ENCODE data around the gene SMNDC1.
"Not testable (repeated sequence)": the region's sequence is repeated elsewhere in the genome, so short reads cannot be mapped to it uniquely, and the experiment has no call there.

SMNDC1 gene

GRCh38 chr10:110278562-110279406 lies 25.9 kb downstream of the SMNDC1 start:
- no peak for DNase-seq

- DNase-seq, result no peak
Observed at GRCh38 chr10:110277591-110277990, 27.1 kb downstream of the SMNDC1 start.

- DNase-seq, result no peak
Observed at GRCh38 chr10:110276603-110277002, 28.1 kb downstream of the SMNDC1 start.

DNA sequence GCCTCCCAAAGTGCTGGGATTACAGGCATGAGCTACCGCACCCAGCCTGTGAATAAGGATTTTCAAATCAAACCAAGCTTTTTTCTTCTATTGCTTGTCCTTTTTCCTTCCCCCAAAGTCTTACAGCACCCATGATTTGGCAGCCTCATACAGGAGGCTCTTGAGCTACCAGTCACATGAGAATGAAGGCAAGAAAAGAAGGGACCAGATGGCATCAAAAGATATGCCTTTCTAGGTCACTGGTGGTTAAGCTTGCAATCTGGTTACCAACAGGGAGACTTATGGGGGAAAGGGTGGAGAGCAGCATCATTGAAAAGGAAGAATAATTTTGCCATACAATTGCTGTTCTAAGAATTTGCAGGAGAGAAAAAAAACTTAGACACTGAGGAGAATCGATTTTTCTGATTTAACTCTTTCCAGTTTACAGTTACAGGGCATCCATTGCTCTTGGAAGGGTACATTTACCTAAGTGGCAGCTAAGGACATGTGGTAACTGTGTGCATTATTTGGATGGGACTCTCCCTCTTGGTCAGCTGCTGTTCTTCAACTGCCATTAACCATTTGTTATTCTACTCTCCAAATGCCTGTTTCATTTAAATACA lies 29.5 kb downstream of the SMNDC1 start:
- peak; percentile 69 for DNase-seq

DNA sequence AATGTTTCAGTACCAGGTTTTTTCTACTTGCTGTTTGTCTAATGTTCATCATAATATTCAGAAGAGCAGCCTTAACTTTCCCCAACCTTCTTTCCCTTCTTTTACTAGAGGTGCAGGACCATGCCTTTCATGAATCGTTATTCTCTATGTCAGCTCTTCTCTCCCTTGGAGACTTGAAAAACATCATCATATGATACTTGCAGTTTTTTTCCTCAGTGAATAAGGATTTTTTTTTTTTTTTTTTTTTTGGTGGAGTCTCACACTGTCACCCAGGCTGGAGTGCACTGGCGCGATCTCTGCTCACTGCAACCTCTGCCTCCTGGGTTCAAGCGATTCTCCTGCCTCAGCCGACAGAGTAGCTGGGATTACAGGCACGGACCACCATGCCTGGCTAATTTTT lies 30.1 kb downstream of the SMNDC1 start:
- DNase-seq, result no peak

- no peak for DNase-seq
Observed at GRCh38 chr10:110274072-110274627, 30.6 kb downstream of the SMNDC1 start.

DNA sequence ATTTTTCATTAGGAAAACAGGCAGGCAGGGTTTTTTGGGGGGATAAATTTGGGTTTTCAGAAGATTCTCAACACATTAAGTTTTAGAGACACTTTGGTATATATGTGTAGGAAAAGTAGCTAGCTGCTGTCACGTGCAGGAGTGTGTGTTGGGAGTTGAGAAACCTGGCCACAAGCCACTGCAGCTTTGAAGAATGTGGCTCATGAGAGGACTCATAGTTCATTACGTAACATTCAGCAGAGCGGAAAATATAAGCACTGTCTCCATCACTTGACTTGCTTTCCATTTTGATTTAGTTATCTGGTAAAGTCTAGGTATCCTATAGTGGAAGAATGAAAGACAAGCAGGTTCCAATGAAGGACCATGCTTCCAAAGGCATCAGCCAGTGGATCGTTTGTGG lies 31.2 kb downstream of the SMNDC1 start:
- DNase-seq, result no peak

- DNase-seq, result not testable (repeated sequence)
Observed at GRCh38 chr10:110272995-110273394, 31.7 kb downstream of the SMNDC1 start.

DNA sequence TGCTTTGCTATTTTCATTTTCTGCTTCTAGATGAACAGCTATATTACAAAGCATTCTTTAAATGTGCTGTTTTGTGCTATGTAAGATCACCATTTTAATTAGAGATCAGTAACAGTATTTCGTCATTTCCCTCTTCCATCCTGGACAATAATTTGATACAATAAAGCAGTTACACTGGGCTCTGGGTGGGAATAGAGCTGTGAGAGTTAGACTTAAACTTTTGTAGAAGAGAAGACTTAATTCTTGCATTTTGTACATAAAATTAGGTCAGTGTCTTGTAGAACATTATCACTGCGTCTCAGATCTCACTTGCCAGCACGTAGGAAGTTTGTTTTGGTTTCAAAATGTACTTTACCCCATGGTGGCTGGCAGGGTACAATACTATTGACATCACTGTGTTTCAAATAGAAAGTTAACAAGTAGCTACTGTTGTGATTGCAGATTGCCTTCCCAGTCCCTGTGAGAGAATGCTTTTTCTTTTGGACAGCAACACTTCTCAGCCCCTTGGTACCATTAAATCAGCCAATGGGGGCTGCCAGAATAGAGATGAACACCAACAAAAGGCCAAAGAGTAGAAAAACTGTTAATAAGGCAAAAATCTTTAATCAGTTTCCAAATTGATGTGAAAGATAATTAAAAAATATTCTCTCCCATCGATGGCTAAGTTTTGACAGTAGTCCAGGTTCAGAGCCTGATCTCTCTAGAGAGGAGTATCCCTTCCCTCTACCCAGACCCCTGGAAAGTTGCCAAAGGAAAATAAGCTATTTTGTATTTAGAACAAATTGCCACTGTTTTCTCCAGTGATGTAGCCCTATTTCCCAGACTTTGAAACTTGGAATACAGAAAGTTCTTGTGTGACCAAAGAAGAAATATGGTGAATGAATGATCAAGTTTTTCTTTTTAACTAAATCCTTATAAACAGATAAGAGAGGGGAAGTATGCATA lies 35.1 kb downstream of the SMNDC1 start:
- no peak for DNase-seq

- DNase-seq, result no peak
Observed at GRCh38 chr10:110268971-110269370, 35.7 kb downstream of the SMNDC1 start.

- no peak for DNase-seq
Observed at GRCh38 chr10:110268442-110268841, 36.3 kb downstream of the SMNDC1 start.

- no peak for DNase-seq
Observed at GRCh38 chr10:110267276-110267675, 37.4 kb downstream of the SMNDC1 start.

DNA sequence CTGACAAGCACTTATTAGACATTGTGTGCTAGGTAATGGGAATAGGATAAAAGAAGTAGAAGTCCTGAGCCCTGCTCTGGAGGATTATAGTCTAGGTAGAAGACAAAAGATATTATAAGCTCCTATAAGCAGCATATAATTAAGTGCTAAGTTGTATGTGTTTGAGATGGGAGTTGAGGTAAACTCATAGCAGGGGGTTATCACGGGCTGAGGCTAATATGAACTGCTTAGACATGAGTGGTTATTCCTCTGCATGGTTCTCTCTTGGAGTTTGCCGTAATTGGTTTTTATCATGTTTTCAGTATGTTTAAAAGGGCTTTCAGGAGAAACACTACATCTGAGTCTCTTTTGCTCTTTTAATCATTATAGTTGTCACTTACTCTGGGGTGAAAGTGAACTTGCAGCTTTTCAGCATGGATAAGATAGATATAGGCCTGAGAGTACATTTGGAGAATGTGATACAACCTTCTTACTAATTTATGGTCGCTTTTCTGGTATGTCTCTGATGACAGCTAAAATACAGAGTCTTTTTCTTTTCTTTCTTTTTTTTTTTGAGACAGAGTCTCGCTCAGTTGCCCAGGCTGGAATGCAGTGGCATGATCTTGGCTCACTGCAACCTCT lies 39.0 kb downstream of the SMNDC1 start:
- DNase-seq, result no peak

DNA sequence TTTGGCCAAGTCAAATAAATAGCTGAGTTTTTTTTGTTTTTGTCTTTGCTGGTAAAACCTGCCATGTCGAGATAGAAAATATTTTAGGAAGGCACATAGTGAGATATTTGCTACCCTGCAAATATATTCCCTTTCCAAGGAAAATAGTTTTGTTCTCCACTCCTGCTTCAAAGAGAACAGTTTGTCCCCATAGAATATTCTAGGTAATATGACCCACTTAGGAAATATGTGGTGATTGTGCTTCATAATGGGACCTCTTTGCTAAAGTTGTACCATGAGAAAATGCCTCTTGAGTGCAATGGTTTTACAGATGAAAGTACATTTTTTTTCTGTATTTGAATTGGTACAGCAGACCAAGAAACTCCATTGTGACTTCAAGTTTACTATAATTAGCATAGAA lies 41.6 kb downstream of the SMNDC1 start:
- DNase-seq, result no peak

DNA sequence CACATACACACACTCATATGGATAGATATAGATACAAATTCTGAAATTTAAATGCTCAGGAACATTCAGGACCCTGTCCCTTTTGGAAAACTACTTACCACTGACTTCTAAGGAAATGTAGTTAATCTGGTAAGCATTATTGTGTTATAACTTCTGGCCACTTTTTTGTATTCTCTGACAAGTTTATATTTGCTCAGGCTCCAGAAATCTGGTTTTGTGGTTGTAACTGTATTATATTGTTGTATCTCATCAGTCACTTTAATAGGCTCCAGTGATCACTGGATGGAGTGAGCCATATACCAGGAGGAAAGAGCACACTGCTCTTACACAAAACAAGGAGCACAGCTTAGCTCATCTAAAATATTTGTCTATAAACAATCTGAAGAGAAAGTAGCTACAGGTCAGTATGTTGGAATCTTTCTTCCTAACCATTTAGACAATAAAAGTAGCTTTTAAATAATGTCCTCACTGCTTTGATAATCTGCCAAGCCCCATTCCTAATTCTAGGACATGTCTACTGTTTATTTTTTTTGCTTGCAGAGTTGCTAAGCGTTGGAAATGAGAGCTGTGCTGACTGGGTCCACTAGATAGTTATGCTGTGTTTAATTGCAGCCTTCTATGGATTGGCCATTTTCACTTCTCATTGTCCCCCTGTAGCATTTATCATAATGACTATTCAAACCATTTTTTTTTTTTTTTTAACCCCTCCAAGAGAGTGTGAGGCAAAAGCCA lies 43.8 kb downstream of the SMNDC1 start:
- DNase-seq, result no peak

DNA sequence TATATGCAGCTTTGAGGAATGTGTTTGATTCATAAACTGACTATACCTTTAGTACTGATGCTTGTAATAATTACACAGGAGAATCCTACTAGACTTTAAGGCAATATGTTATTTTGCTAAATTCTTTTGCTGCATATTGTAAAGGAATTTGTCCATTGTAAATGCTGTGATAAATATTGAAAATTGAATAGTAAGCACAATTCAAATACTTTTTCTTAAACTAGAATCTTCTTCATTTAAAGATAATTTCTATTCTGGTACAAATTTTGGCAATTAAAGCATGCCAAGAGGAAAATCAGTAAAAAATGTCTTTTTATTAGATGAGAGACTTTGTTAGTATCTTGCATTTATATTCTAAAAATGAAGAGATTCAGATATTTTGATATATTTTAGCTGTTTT lies 45.4 kb downstream of the SMNDC1 start:
- DNase-seq, result no peak

- no peak for DNase-seq
Observed at GRCh38 chr10:110258542-110258941, 46.2 kb downstream of the SMNDC1 start.

DNA sequence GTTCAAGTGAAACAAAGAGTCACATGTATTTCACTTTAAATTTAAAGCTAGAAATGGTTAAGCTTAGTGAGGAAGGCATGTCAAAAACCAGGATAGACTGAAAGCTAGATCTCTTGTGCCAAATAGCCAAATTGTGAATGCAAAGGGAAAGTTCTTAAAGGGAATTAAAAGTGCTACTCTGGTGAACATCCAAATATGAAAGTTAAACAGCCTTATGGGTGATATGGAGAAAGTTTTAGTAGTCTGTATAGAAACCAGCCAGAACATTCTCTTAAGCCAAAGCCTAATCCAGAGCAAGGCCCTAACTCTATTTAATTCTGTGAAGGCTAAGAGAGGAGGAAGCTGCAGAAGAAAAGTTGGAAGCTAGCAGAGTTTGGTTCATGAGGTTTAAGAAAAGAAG lies 50.3 kb downstream of the SMNDC1 start:
- DNase-seq, result no peak

DNA sequence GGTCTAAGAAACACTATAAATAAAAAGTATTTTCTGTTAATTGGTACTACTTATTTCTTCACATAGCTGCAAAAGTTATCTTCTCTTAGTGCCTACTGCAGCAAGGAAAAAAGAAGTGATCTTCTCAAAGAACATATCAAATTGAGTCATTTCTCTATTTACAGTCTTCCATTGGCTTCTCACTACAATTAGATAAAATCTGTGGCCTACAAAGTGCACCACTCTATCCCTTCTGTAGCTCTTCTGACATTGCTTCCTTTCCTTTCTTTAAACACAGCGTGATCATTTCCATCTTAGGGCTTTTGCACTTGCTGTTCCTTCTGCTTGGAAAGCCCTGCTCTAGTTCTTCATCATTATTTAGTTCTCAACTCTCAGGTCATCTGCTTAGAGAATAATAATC lies 52.6 kb downstream of the SMNDC1 start:
- DNase-seq, result no peak

- DNase-seq, result not testable (repeated sequence)
Observed at GRCh38 chr10:110251392-110251791, 53.3 kb downstream of the SMNDC1 start.

DNA sequence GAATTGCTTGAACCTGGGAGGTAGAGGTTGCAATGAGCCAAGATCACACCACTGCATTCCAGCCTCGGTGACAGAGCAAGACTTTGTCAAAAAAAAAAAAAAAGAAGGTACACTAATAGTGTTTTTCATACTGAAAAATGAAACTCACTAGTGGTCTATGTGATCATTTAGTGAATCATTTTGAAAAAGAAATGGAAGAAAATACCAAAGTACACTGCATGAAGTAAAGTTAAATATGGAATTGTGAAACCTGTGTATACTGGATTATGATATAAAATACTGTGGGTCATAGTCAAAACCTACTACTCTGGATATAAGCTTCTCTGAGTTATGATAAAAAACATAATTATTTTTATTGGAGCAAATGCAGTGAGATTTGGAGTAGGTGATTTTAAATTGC lies 55.2 kb downstream of the SMNDC1 start:
- not testable (repeated sequence) for DNase-seq

- not testable (repeated sequence) for DNase-seq
Observed at GRCh38 chr10:110247833-110248232, 56.9 kb downstream of the SMNDC1 start.

Data from NCI-H524 treated with DMSO at 0.1 percent for 48 hours (cell line).